ENCODE measurements around the gene CD81.

Gene CD81

GRCh38 chr11:2423157-2424025 lies 46.3 kb downstream of the CD81 start:
- no peak overlapping the region for H3K4me3 Mint-ChIP-seq
- no peaks in the 10 kb centered on the region for H3K4me1 Mint-ChIP-seq
- no peak overlapping the region for H3K27ac Mint-ChIP-seq
- no peaks in the 10 kb centered on the region for H3K27me3 Mint-ChIP-seq
- no peaks in the 10 kb centered on the region for H3K36me3 Mint-ChIP-seq
- H3K9me3 Mint-ChIP-seq = no peaks in the 10 kb centered on the region

GRCh38 chr11:2424811-2425495 lies 47.8 kb downstream of the CD81 start:
- Mint-ChIP-seq H3K9me3 (no peaks in the 10 kb centered on the region), H3K27me3 (no peaks in the 10 kb centered on the region), H3K36me3 (no peaks in the 10 kb centered on the region), H3K27ac (no peak overlapping the region), H3K4me1 (no peaks in the 10 kb centered on the region), H3K4me3 (no peak overlapping the region)

GRCh38 chr11:2425506-2425905 lies 48.4 kb downstream of the CD81 start:
- Mint-ChIP-seq H3K27me3 (no peaks in the 10 kb centered on the region), H3K9me3 (no peaks in the 10 kb centered on the region), H3K4me3 (no peak overlapping the region), H3K4me1 (no peaks in the 10 kb centered on the region), H3K36me3 (no peaks in the 10 kb centered on the region), H3K27ac (no peak overlapping the region)

GRCh38 chr11:2426221-2426620 lies 49.1 kb downstream of the CD81 start:
- Mint-ChIP-seq H3K4me3 (no peak overlapping the region), H3K27ac (no peak overlapping the region), H3K27me3 (no peaks in the 10 kb centered on the region), H3K36me3 (no peaks in the 10 kb centered on the region), H3K4me1 (no peaks in the 10 kb centered on the region), H3K9me3 (no peaks in the 10 kb centered on the region)

GRCh38 chr11:2426826-2427521 lies 49.9 kb downstream of the CD81 start:
- Mint-ChIP-seq H3K36me3 (no peaks in the 10 kb centered on the region), H3K4me3 (no peak overlapping the region), H3K27ac (no peak overlapping the region), H3K9me3 (no peaks in the 10 kb centered on the region), H3K4me1 (no peaks in the 10 kb centered on the region), H3K27me3 (no peaks in the 10 kb centered on the region)

- H3K27ac Mint-ChIP-seq = no peak overlapping the region
- H3K9me3 Mint-ChIP-seq = no peaks in the 10 kb centered on the region
- no peak overlapping the region for H3K4me3 Mint-ChIP-seq
- no peaks in the 10 kb centered on the region for H3K36me3 Mint-ChIP-seq
- no peaks in the 10 kb centered on the region for H3K27me3 Mint-ChIP-seq
- H3K4me1 Mint-ChIP-seq = no peaks in the 10 kb centered on the region
Observed at GRCh38 chr11:2427721-2428321, 50.7 kb downstream of the CD81 start.

- no peaks in the 10 kb centered on the region for H3K9me3 Mint-ChIP-seq
- no peaks in the 10 kb centered on the region for H3K27me3 Mint-ChIP-seq
- no peak overlapping the region for H3K4me3 Mint-ChIP-seq
- H3K36me3 Mint-ChIP-seq = no peaks in the 10 kb centered on the region
- no peak overlapping the region for H3K27ac Mint-ChIP-seq
- no peaks in the 10 kb centered on the region for H3K4me1 Mint-ChIP-seq
Observed at GRCh38 chr11:2428322-2428795, 51.2 kb downstream of the CD81 start.

GRCh38 chr11:2431395-2431794 lies 54.3 kb downstream of the CD81 start:
- no peaks in the 10 kb centered on the region for H3K27me3 Mint-ChIP-seq
- no peak overlapping the region for H3K27ac Mint-ChIP-seq
- H3K36me3 Mint-ChIP-seq = no peaks in the 10 kb centered on the region
- no peaks in the 10 kb centered on the region for H3K4me1 Mint-ChIP-seq
- H3K9me3 Mint-ChIP-seq = no peaks in the 10 kb centered on the region
- H3K4me3 Mint-ChIP-seq = no peak overlapping the region

- Mint-ChIP-seq H3K9me3 (no peaks in the 10 kb centered on the region), H3K4me1 (no peaks in the 10 kb centered on the region), H3K36me3 (no peaks in the 10 kb centered on the region), H3K4me3 (no peak overlapping the region), H3K27me3 (no peaks in the 10 kb centered on the region), H3K27ac (no peak overlapping the region)
Observed at GRCh38 chr11:2432171-2432621, 55.1 kb downstream of the CD81 start.

- no peaks in the 10 kb centered on the region for H3K27me3 Mint-ChIP-seq
- no peaks in the 10 kb centered on the region for H3K36me3 Mint-ChIP-seq
- H3K27ac Mint-ChIP-seq = no peak overlapping the region
- no peaks in the 10 kb centered on the region for H3K9me3 Mint-ChIP-seq
- no peak overlapping the region for H3K4me3 Mint-ChIP-seq
- no peaks in the 10 kb centered on the region for H3K4me1 Mint-ChIP-seq
Observed at GRCh38 chr11:2432628-2433071, 55.5 kb downstream of the CD81 start.

- no peak overlapping the region for H3K4me3 Mint-ChIP-seq
- no peak overlapping the region for H3K27ac Mint-ChIP-seq
- H3K9me3 Mint-ChIP-seq = no peaks in the 10 kb centered on the region
- H3K4me1 Mint-ChIP-seq = no peaks in the 10 kb centered on the region
- H3K27me3 Mint-ChIP-seq = no peaks in the 10 kb centered on the region
- H3K36me3 Mint-ChIP-seq = no peaks in the 10 kb centered on the region
Observed at GRCh38 chr11:2433106-2433925, 56.2 kb downstream of the CD81 start.

GRCh38 chr11:2434008-2434407 lies 56.9 kb downstream of the CD81 start:
- Mint-ChIP-seq H3K27ac (no peak overlapping the region), H3K36me3 (no peaks in the 10 kb centered on the region), H3K4me3 (no peak overlapping the region), H3K4me1 (no peaks in the 10 kb centered on the region), H3K9me3 (no peaks in the 10 kb centered on the region), H3K27me3 (no peaks in the 10 kb centered on the region)

GRCh38 chr11:2434506-2435255 lies 57.6 kb downstream of the CD81 start:
- H3K27me3 Mint-ChIP-seq = no peaks in the 10 kb centered on the region
- no peak overlapping the region for H3K4me3 Mint-ChIP-seq
- no peaks in the 10 kb centered on the region for H3K4me1 Mint-ChIP-seq
- H3K36me3 Mint-ChIP-seq = no peaks in the 10 kb centered on the region
- H3K27ac Mint-ChIP-seq = no peak overlapping the region
- no peaks in the 10 kb centered on the region for H3K9me3 Mint-ChIP-seq

GRCh38 chr11:2435288-2436012 lies 58.3 kb downstream of the CD81 start:
- Mint-ChIP-seq H3K4me3 (no peak overlapping the region), H3K36me3 (no peaks in the 10 kb centered on the region), H3K9me3 (no peaks in the 10 kb centered on the region), H3K27me3 (no peaks in the 10 kb centered on the region), H3K27ac (no peak overlapping the region), H3K4me1 (no peaks in the 10 kb centered on the region)
